Coronary artery (tissue), 2 donors: ENCODE measurements around the gene KCNMA1.

Experiments used
- DNase-seq: peaks from one replicate; pipeline ENCODE4 v3.0.0-alpha.2; 2017; ENCODE audit warnings: low spot score
- H3K27ac ChIP-seq, 2 donors: fragments of 200-600 bp; sonication (generic); one replicate each; pipeline ENCODE4 v1.5.1; 2016 to 2019
- H3K4me3 ChIP-seq: fragments of 200-600 bp; sonication (generic); 2 replicates; pipeline ENCODE4 v1.5.1; 2016; ENCODE audit warnings: mild to moderate bottlenecking, moderate library complexity
- TF ChIP-seq, protein P1 (sequence below): fragments of 200-600 bp; sonication (generic); IDR thresholded peaks from one replicate; pipeline ENCODE4 v1.5.1; 2019; ENCODE audit warnings: antibody characterized with exemption

KCNMA1 gene

DNA sequence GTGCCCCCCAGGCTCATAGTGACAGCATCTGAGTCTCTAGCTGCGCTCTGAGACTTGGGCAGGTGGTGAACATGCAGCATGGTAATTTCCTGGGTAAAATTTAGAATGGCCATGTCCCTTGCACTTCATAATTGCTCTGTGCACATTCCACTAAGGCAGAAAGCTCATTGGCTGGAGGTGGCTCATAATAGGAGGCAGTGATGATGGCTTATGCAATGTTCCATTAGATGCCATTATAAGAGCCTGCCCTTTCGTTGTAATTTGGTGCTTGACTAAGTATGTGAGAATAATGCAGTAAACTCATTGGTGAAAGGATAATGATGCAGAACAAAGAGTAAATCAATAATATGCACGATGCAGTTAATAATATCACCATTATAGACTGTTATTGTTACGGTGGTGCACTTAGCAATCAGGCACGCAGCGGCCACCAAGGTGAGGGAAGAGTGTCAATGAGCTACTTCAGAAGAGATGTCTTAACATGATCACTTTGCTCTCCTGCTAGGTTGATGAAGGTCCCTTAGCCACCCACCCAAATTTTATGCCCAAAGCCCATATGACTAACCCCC lies 545.9 kb downstream of the KCNMA1 start:
- DNase-seq, result no peak
- H3K27ac ChIP-seq, result no peak overlapping the region
- TF ChIP-seq, protein P1, sequence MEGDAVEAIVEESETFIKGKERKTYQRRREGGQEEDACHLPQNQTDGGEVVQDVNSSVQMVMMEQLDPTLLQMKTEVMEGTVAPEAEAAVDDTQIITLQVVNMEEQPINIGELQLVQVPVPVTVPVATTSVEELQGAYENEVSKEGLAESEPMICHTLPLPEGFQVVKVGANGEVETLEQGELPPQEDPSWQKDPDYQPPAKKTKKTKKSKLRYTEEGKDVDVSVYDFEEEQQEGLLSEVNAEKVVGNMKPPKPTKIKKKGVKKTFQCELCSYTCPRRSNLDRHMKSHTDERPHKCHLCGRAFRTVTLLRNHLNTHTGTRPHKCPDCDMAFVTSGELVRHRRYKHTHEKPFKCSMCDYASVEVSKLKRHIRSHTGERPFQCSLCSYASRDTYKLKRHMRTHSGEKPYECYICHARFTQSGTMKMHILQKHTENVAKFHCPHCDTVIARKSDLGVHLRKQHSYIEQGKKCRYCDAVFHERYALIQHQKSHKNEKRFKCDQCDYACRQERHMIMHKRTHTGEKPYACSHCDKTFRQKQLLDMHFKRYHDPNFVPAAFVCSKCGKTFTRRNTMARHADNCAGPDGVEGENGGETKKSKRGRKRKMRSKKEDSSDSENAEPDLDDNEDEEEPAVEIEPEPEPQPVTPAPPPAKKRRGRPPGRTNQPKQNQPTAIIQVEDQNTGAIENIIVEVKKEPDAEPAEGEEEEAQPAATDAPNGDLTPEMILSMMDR, result no peak
- no peak overlapping the region for H3K4me3 ChIP-seq

DNA sequence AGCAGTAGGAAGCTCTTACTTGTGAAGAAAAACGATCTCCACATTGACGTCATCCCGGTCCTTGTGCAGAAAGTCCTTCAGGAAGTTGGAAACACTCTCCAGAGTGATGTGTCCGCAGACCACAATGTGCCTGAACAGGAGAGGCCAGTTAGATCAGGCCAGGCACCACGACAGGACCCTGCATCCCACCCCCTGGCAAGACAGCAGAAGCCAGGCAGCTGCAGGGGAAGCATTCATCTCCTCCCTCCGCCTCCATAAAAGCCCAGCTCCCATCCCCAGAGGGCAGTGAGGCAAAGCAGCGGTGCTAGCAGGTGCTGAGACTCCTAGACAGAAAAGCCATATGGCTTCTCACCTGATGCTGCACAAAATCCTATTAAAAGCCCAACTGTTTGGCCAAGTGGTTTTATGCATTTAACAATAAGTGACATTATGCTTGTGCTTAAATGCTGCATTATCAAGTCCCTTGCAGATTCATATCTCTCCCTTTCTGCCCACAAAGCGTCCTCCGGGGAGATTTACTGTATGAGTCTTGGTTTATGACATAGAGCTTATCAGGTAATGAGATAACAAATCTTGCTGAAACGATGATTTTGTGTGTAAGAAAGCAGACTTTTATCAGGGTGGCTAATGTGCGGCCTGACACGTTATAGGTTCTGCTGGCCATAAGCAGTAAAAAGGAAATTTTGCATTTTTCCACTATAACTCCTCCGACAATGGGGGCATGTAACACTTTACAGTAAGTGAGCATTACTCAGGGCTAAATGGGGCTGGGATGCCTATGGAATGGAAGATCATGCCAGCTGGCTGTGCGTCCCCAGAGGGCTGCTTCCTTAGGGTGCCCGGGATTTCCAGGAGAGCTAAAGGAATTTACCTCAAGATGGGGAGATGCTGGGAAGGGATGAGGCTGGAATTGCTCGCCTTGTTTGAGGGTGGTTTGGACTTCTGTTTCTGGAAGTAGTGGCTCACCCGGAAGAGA lies 546.9 kb downstream of the KCNMA1 start:
- TF ChIP-seq, protein P1, result no peak
- H3K4me3 ChIP-seq, result no peak overlapping the region
- DNase-seq, result no peak
- H3K27ac ChIP-seq, result no peak overlapping the region

DNA sequence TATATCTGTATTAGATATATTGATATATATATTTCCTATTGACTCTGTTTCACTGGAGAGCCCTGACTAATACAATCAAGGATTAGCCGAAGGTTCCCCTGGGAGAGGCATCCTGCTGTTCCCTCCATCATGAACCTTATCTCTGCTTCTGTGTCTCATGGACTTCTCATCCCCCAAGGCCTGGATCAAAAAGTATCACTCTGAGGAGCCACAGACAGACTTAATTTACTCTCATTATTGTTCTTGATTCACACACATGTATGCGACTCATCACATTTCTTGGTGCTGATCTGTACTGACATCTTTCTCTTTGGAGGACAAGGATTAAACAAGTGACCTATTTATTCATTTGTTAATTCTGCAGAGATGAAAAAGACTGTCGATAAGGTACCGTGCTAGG lies 550.2 kb downstream of the KCNMA1 start:
- DNase-seq, result no peak
- no peak overlapping the region for H3K27ac ChIP-seq
- H3K4me3 ChIP-seq, result no peak overlapping the region
- TF ChIP-seq, protein P1, result no peak

DNA sequence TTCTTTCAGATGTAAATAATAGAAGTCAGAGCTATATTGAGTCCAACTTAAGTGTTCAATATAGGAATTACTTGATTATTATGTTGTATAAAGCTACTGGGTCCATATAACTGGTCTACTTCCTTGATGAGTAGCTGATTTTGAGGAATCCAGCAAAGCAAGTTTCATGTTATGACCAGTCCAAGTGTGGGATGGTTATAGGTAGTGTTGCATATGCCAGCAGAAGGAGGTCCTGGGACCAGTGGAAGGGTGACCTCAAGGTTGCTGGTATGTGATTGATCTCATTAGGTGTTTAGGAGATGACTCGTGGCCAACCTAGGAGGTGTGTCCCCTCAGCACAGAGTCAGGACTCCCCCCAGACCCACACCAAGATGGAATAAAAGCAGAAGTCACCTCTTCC lies 551.5 kb downstream of the KCNMA1 start:
- Histone ChIP-seq H3K27ac (no peak overlapping the region), H3K4me3 (no peak overlapping the region)
- TF ChIP-seq, protein P1, result no peak
- no peak for DNase-seq

DNA sequence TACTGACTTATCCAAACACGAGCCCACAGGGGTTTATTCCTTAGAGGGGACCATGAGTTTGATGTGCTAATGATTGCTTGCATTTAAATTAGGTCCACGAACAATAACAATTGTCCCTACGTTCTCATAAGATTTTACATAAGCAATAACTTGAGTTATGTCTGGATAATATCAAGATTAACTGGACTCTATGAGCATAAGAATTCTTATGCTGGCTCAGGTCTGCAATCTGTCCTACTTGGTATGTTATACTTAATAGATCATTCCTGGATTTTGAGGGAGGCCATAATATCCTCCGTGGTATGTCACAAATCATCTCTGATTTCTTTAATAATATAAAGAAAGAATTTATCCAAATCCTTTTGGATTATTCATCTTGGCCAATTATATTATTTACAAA lies 552.3 kb downstream of the KCNMA1 start:
- DNase-seq, result no peak
- Histone ChIP-seq H3K4me3 (no peak overlapping the region), H3K27ac (no peak overlapping the region)
- TF ChIP-seq, protein P1, result no peak

DNA sequence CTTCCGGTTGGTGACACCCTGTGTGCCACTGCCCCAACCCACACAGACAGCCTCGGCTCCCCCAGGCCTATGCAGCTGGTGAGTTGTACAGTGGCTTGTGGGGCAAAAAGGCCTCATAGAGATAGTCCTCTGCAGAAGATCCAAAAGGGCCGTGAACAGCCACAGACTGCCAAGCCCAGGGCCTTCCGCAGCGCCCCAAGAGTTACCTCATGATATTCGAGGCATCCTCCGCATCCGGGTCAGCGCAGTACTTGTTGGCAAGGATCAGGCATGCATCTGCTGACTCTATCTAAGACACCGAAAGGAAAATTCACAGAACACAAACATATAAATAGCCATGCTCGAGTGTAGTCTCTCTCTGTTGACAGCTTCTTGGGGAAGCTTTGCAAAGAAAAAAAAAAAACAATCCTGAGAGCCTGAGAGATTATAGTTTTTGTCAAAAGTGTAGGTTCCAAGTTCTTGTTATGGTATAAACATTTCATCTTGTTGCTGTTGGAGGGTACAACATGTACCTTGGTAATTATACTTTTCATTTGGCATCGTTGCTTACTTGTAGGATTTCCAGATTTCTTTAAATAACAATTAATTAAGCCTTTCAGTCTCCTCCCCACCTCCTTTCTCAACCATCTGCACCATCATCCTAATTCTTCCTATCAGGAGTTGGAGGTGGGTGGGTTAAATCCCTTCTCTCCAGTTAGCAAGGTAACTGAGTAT lies 553.0 kb downstream of the KCNMA1 start:
- no peak for DNase-seq
- no peak overlapping the region for H3K4me3 ChIP-seq
- peak overlapping the region in 1 of 2 donors; percentile 25 for H3K27ac ChIP-seq
- TF ChIP-seq, protein P1, result no peak
